NCI-H510A (cell line): ENCODE results near the gene FCHSD2.

ENCODE experiments used
- DNase-seq: peaks from one replicate; lab custom pipeline; 2025; lab: John Stamatoyannopoulos, UW

FCHSD2 gene

DNA sequence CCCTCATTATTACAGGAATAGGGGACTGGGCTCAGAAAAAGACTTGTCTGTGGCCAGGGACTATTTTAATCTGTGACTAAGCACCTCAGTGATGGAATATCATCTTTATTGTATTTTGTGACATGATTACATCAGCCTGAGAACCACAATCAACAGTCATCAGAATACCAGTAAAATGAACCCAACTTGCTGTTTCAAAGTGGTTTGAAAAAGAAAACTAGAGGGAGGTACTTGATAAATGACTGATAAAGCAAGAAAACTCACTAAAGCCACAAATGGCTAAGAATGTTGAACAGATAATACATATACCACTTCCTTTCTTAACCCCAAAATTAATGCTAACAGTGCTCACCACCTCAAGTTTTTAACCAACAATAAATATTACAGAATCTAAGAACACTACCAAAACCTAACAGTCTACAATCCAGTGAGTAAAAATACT lies 172.2 kb downstream of the FCHSD2 start:
- DNase-seq = no peak

DNA sequence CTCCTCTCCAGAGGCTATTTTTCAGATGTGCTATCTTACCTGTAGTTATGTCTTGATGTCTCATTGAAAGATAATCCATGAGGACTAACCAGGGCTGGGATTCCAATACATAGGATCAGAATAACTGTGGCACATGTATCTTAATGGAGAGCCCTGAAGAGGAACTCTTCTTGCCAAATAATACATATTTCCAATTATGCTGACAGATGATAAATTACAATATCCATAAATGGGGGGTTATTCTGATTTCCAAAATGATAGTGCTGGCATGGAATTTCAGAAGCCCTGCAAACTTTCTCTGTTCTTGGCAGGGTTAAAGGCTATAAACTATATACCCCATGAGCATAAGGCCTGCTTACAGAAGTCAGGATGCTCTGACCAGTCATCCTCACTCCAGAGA lies 173.7 kb downstream of the FCHSD2 start:
- no peak for DNase-seq

GRCh38 chr11:72965672-72966071 lies 176.4 kb downstream of the FCHSD2 start:
- no peak for DNase-seq

DNA sequence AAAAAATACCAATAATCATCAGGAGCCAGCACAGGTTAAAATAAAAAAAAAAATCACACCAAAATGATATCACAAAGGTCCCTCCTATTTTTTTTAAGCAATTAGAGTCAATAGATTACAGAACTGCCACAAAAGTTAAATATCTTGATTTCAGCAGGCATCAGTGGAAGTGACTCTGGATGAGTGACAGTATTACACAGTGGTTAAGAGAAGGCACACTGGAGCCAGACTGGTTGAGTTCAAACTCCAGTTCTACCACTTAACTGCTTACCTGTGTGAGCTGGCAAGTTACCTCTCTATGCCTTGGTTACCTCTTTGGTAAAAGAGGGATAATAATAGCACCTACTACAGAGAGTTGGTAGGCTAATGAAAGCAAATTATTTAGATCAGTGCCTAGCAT lies 179.4 kb downstream of the FCHSD2 start:
- DNase-seq = no peak

DNA sequence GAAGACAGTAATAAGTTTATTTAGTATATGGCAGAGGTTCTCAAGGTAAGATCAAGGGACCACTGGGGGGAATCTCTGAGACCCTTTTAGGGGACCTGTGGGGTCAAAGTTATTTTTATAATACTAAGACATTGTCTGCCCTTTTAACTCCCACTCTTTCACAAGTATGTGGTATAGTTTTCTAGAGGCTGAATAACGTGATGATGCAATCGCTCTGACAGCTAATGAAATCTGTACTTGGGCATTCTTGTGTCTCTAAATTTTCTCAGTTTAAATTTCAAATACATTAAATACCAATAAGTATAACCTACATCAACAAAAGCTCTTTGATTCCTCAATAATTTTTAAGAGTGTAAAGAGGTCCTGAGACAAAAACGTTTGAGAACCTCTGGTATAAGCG lies 180.0 kb downstream of the FCHSD2 start:
- no peak for DNase-seq

DNA sequence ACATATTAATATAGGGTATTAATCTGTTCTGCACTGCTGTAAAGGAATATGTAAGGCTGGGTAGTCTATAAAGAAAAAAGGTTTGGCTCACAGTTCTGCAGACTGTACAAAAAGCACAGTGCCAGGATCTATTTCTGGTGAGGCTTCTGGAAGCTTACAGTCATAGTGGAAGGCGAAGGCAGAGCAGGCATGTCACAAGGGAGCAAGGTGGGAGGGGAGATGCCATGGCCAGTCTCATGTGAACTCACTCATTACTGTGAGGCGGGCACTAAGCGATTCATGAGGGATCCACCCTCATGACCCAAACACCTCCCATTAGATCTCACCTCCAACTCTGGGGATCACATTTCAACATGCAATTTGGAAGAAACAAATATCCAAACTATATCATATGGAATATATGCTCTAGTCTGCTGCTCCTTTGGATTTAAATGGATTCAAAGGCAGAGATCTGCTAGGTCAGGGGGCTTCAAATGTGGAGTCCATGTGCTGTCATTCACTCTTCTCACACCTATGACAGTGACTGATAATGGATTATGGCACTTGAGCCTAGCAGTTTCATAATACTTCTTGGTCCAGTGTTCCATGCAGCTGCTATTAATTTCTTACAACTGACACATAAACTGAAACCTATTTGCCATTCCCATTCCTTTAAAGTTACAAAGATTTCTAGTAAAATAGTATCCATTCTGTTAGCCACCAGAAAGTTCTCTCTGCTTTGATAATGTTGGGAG lies 182.0 kb downstream of the FCHSD2 start:
- no peak for DNase-seq

DNA sequence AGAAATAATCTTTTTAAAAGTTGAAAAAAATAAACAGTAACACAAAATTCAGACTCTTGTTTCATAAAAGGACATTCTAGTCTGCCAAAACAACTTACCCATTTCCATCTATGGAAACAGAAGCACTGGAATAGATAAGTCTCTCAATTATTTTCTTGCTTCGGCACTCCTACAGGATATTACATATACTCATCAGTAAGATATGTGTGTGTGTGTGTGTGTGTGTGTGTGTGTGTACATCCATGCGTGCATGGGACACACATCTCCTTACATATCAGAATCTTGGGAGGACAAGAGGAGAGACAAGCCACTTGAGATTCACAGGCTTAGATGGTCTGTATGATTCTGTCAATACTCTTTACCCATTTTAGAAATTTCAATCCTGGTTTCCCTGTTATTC lies 183.3 kb downstream of the FCHSD2 start:
- DNase-seq = no peak

DNA sequence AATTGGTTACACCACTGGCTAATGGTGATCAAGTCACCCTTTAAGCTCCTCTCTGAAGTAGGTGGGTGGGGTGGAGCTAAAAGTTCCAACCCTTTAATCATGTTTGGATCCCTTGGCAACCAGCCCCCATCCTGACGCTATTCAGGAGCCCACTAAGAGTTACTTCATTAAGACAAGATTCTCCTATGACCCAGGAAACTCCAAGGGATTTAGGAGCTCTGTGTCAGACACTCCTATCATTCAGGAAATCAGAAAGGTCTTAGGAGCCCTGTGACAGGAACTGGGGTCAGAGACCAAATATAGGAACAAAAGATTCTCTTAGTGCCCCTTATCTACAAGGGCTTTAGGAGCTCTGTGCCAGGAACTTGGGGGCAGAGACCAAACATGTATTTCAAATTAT lies 186.7 kb downstream of the FCHSD2 start:
- DNase-seq = no peak

DNA sequence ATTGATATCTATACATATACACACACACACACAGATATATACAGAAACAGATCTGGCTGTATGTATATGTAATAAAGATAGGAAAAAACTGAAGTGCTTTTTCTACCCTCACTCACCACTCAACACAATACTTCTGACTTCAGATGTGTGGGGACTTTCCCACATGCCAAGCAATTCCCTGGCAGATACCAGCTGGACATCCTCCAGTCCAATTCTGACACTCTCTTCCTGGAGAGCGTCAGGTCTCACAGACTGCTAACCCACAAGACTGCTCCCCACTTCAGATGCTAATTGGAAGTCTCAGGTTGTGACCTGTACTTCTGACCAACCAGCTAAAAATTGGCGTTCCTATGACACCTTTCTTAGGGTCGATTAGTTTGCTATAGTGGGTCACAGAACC lies 187.3 kb downstream of the FCHSD2 start:
- DNase-seq = no peak

- DNase-seq = no peak
Measured at GRCh38 chr11:72953637-72954036, 188.5 kb downstream of the FCHSD2 start.

- no peak for DNase-seq
Measured at GRCh38 chr11:72951888-72952287, 190.2 kb downstream of the FCHSD2 start.

GRCh38 chr11:72951193-72951592 lies 190.9 kb downstream of the FCHSD2 start:
- no peak for DNase-seq

DNA sequence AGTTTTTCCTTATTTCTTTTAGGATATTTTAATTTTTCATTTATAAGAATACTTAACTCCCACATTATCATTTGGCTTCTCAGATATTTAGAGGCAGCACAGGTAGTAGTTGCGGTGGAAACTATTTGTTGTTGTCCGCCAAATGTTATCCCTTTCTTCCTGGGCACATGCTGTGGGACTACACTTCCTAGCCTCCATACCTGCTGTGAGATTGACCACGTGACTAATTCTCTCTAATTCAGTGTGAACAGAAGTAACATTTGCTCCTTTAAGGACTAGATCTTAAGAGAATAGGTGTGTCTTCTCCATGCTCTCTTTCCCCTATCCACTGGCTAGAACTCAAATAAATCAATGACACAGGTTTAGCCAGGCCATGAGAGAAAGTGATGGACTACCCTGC lies 191.4 kb downstream of the FCHSD2 start:
- no peak for DNase-seq

- DNase-seq = no peak
Measured at GRCh38 chr11:72947229-72947628, 194.9 kb downstream of the FCHSD2 start.

- DNase-seq = no peak
Measured at GRCh38 chr11:72943664-72944063, 198.5 kb downstream of the FCHSD2 start.

GRCh38 chr11:72940417-72940816 lies 201.7 kb downstream of the FCHSD2 start:
- DNase-seq = no peak

DNA sequence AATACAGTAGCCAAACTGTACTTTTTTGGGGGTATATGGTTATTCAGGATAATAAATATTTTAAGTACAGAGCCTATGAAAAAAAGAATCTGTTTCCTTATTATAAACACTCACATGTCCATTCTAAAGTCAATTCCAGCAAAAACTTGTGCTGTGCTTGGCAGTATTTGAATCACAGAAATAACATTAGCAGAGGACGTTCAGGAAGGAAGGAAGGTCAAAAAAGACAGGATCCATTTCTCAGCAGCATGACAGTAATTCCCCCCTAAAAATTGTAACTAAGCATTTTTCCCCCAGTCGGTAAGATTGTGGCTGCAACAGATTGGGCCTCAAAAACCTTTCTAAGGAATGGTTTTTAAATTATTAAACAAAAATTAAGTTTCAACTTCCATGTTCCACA lies 203.1 kb downstream of the FCHSD2 start:
- DNase-seq = no peak

DNA sequence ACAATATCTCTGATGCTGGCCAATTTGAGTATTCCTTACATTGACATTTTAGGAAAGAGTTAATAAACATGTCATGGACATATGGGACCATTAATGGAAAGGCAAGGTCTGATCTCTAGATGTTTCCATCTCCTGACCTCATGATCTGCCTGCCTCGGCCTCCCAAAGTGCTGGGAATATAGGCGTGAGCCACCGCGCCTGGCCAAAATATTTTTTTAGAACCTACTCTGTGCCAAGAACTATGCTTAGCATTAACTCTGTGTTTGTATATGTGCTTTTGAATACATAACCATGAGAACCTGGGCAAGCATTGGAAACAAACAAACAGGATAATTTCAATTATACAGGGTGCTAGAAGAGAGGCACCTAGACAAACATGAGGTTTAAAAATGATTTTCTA lies 204.7 kb downstream of the FCHSD2 start:
- DNase-seq = no peak

GRCh38 chr11:72935700-72936099 lies 206.4 kb downstream of the FCHSD2 start:
- DNase-seq = no peak

GRCh38 chr11:72932132-72932570 lies 210.0 kb downstream of the FCHSD2 start:
- no peak for DNase-seq

DNA sequence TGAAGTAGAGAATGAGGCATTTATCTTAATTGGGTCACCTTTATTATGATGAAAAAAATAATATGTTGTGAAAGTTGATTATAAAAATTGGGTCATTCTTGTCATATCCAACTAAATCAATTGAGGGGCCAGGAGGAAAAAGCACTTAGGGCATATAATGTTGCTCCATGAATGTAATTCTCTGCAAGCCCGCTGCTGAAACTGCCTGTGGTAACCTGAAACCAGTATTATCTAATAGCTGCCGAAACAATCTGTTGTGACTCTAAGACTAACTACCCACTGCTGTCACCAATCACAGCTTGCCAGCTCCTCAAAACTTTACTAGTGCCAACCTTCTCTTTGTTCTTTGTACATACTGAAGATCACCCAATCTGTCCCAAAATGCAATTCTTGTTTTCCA lies 212.1 kb downstream of the FCHSD2 start:
- peak; percentile 4 for DNase-seq

DNA sequence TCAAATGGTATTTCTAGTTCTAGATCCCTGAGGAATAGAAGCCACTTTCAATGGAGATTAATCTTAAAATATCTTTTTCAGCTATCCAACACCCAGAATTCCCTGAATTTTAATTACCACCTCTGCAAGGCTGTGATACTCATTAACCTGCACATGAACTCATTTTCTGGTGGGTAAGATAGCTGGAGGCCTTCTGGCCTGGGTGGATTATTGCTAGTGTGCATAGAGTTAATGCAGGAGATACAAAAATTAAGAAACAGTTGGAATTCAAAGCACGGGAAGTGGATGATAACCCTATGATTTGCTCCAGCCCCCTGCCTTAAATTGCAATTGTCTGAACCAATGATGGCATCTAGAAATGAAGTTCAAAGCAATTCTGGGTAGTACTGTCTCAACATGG lies 212.9 kb downstream of the FCHSD2 start:
- no peak for DNase-seq

DNA sequence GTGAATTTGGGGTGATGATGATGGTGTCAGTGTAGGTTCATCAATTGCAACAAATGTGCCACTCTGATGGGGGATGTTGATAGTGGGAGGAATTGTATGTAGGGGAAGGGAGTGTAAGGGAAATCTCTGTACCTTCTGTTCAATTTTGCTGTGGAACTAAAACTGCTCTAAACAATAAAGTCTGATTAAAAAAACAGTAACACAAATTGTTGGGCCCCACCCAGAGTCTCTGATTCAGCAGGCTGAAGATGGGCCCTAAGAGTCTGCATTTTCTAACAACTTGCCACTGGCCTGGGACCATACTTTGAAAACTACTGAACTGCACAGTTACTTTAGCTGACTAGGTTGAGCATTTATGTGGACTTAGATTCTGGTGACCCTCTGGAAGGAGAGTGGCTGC lies 214.7 kb downstream of the FCHSD2 start:
- no peak for DNase-seq

GRCh38 chr11:72926076-72926475 lies 216.0 kb downstream of the FCHSD2 start:
- no peak for DNase-seq
